Activated CD8-positive, alpha-beta memory T cell treated with anti-CD3 and anti-CD28 coated beads, Interleukin-2, amount 50 U/mL, for 48 hours (primary cell): ENCODE data around the gene SKAP1.
"Not testable (repeated sequence)": the region's sequence is repeated elsewhere in the genome, so short reads cannot be mapped to it uniquely, and the experiment has no call there.

Experiments
- DNase-seq: peaks from one replicate; pipeline ENCODE4 v3.0.0-alpha.2; 2020

The SKAP1 gene

DNA sequence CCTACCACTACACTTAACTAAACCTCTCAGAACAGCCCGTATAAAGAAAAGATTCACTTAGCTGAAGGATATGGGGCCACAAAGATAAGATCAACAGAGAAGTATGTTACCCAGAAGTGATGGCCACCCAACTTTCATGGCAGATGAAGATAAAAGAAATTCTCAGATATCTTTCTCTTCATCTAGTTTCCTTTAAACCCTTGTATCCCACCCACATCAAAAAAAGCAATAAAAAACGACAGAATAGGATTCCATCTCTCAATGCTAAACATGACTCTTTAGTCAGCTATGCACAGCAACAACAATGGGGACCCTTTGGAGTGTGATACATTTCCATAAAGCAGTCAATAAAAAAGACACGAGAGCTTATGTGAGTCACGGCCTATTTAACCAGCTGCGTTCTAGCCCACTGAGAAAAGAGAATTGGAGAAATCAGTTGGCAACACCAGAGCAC, 235.9 kb downstream of the SKAP1 start:
- no peak for DNase-seq

GRCh38 chr17:48192321-48192731, 237.7 kb downstream of the SKAP1 start:
- DNase-seq = no peak

GRCh38 chr17:48191362-48191761, 238.7 kb downstream of the SKAP1 start:
- no peak for DNase-seq

DNA sequence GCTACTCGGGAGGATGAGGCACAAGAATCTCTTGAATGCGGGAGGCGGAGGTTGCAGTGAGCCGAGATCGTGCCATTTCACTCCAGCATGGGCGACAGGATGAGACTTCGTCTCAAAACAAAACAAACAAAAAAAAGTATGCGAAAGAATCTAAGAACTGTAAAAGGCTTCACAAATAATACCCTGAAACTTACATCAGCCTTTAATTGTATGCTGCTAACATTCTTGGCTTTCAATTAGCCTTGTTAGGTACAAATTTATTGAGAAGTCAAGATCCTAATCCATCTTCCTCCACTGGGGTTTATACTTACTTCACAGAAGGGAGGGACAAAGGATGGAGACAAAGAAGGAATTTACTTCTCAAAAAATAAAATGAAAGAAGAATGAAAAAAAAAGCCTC, 239.1 kb downstream of the SKAP1 start:
- no peak for DNase-seq

DNA sequence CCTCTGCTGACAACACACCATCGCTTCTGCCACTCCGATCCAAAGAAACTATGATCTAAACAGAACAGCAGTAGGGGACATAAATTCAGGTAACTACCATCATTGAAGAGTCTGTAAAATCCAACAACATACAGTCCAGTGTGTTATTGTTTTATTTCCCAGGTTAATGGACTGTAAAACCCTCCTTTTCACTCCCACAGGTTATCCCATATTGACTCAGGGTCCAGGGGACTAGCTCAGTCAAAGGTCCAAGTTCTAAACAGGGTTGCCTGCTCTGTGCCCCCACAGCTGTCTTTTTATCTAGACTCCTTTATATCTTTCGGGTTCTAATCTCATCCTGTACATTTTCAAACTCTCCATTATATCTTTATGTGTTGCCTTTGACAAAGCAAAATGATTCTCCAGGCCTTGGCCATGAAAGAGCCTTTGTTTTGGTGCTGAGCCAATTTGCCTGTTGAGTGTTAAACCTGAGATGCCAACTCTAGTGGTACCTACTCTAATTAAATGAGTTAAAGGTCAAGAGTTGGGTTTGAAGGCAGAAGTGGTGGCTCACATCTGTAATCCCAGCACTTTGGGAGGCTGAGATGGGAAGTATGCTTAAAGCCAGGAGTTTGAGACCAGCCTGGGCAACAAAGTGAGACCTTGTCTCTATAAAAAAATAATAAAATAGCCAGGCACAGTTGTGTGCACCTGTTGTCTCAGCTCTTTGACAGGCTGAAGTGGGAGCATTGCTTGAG, 242.0 kb downstream of the SKAP1 start:
- no peak for DNase-seq

- not testable (repeated sequence) for DNase-seq
These were observed 243.7 kb downstream of the SKAP1 start for GRCh38 chr17:48186317-48186716.

- no peak for DNase-seq
These were observed 245.3 kb downstream of the SKAP1 start for GRCh38 chr17:48184721-48185120.

DNA sequence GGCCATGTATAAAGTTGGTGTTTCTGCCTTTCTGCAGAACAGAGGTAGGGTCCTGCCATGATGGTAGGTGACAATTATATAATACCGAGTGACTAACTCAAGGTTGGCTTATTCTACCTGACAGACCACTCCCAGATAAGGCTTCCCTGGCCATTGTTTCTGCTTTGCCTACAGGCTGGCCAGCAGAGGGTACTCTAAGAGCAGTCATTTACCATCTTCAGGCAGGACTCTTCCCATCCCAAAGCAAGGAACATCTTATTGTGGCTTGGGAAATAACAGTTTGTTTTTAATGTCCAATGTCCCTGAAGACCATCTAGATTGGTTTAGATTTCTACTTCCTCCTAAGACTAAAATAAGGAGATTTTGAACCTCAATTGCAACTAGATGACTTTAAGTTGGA, 248.4 kb downstream of the SKAP1 start:
- no peak for DNase-seq

GRCh38 chr17:48180842-48181629, 249.0 kb downstream of the SKAP1 start:
- no peak for DNase-seq

GRCh38 chr17:48179071-48179945, 250.7 kb downstream of the SKAP1 start:
- no peak for DNase-seq

DNA sequence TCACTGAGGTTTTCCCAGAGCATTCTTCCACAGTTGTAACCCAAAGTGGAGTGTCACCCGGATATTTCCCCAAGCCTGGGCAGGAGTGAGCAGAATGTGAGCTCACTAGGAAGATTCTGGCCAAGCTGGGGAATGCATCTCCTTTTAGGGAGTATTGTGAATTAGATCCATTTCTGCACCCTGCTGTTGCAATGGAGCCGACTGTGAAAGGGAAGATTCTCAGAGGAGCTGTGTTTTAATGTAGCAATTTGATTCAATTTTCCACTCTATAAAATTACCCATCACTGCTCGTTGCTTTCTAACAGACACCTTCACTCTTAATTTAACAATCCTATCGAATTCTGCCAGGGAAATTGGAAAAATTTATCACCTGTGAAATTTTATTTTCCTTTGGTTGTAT, 251.7 kb downstream of the SKAP1 start:
- DNase-seq = no peak

DNA sequence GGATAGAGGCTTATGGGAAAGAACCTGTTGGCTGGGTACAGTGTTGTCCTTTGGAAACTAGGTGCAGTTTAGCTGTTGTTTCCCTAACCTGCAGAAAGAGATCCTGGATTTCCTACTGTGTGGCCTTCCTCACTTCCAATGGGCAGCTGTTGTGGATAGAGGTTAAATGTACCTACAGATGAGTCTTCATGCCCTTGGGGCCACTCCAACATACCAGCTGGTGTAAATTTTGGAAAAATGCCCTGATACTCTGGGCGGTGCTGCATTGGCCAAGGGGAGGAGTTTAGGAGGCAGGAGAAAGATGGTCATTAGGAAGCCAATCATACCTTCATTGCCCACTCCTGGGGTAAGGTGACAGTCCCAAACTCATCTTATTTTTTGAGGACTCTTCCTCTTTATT, 252.2 kb downstream of the SKAP1 start:
- DNase-seq = no peak

DNA sequence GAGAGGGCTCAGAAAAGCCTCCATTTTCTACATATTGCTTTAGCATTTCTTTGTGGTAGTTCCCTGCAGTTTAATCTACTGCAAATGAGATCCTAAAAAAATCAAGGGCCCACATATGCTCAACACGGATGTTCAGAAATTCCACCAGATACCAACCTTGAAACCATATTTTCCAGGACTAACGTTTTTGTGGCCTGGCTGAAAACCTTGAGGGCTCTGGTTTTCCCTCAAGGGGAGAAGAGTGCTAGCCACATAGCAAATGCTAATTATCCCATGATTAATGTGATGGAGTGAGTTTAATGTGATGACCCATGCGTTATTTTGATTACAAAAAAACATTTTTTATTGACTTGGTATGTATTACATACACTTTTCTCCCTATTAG, 253.6 kb downstream of the SKAP1 start:
- DNase-seq = no peak

GRCh38 chr17:48175692-48176470, 254.1 kb downstream of the SKAP1 start:
- no peak for DNase-seq

DNA sequence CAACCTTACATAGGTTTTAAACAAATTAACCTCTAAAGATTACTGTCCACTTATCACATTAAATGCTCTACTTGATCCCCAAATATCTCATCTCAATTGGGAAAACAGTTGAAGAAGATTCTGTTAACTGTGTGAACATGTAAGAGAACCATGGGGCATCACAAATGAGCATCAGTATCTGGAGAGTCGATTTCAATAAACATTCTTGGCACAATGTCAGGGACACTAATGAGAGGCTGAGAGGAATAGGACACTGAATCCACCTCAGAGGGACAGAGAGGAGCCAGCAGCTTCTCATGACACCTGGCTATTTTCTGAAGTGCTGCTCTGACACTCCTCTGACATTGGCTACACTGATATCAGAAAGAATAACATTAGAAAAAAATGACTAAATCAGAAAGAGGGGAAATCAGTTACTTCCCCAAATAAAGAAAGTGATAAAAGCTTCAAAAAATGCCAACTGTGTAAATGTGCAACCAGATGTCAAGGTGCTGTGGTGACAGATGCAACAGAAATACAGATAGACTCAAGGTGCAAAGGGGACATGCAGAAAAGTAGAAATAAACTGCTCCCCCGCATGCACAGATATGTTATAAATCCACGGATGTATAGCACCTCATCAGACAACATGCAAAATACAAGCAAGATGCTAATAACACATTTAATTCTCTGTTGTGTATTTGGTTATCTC, 255.0 kb downstream of the SKAP1 start:
- no peak for DNase-seq

DNA sequence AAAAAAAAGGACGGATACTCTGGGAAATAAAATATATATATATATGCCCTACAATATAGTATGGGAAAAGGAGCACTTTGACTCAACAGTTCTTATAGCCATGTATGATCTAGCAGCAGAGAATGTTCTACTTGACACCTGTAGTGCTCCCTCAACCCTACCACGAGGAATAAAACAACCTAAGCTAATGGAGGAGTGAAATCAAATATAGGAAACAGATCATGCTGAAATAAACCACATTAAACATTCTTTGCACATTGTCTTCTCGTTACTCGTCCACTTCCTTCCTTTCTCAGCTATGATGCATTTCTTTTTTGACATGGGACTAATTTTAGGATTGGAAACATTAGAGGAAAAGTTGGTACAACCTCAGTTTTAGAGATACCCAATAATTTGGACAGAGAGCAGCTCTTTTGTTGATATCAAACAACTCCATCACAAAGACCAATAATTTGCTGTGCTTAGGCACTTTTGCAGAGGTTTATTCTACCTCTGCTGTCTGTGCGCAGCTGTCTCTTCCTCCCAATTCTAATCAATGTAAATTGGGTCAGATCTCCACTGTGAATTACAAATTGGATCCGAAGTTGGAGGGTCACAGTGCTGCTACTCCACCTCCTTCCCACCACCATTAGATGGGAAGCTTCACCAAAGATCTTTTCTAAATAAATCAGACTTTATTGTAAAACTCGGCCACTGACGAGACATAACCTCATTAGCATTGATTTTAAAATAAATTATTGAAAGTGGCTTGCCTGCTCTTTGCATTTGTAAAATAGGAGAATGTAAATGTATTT, 256.6 kb downstream of the SKAP1 start:
- no peak for DNase-seq

- no peak for DNase-seq
These were observed 260.1 kb downstream of the SKAP1 start for GRCh38 chr17:48169926-48170325.

GRCh38 chr17:48163809-48164208, 266.2 kb downstream of the SKAP1 start:
- DNase-seq = no peak

- DNase-seq = no peak
These were observed 267.0 kb downstream of the SKAP1 start for GRCh38 chr17:48162946-48163506.

- no peak for DNase-seq
These were observed 267.6 kb downstream of the SKAP1 start for GRCh38 chr17:48162306-48162934.
